ENCODE data around the gene GSTM3.
A peak's percentile ranks its signal among the peaks of the same experiment; 100 is the strongest.
"Not testable (repeated sequence)": the region's sequence is repeated elsewhere in the genome, so short reads cannot be mapped to it uniquely, and the experiment has no call there.

The GSTM3 gene

DNA sequence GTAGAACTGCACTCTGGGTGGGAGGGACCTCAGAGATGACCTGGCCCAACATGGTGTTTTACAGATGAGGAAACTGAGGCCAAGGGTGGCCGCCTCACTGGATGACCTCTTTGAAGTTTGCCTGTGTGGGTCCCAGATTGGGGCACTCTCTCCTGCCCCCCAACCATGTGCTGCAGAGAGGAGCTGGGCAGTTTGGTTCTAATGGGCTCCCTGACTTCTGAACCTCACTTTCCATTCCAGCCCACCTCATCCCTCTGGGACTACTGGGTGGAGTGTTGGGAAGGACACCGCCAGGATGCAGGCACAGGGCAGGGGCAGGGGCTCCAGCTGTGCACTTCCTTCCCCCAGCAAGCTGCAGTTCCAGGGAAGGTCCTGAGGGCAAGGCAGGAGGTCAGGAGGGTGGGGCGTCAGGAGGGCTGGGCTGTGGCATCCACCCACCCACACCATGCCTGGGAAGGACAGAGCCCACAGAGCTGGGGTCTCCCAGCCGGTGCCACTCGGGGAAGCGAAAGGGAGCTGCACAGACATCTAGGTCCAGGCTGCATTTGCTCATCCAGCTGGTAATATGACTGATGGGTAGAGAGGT lies 33.2 kb upstream of the GSTM3 start:
- DNase-seq: no peak

DNA sequence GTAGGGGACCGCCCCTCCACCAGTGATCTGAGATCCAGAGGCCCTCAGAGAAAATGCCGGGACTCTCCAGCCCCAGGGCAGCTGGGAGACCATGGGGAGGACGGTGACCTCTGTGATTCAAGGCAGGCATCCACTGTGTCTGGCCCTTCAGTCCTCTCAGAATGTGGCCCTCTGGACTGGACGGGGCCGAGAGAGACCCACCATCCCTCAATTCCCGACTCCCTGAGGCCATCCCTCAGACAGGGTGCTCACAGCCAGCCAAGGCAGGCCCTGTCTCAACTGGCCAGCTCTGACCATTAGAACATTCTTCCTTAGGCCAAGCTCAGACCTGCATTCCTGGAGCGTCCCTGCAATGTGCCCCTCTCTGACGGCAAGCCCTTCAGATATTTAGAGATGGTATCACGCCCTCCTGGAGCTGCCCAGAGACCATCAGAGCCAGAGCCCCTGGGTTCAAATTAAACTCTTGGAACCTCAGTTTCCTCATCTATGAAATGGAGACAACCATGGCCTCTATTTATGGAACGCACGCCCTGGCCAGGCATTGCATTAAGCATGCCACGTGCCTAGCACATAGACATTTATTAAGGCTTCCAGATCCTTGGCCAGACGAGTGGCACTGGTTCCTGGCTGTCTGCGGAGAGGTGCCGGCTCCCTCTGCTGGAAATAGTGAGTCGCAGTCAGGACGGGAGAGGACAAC lies 32.5 kb upstream of the GSTM3 start:
- peak; percentile 43 for DNase-seq

DNA sequence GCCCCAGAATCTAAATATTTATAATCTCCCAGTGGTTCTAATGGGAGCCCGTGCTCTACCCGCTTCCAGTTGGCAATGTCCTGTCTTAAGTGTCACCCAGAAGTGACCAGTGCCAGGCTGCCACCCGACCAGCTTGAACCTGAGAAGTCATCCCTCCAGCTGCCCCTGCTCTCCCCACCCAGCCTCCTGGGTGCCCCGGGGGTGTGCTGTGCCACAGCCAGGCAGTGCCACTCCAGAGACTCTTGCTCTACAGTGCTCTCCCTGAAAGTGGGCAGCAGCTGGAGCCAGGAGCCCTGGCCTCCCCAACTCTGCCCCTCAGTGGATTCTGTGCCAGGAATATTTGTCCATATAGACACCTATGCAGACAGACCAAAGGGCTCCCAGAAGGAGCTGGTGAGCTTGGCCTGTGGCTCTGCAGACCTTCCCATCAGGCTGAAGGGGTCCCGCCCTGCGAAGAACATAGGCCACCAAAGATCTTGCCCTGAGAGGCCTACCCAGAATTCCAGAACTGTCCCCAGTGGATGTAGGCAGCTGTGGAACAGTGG lies 31.9 kb upstream of the GSTM3 start:
- no peak for DNase-seq

DNA sequence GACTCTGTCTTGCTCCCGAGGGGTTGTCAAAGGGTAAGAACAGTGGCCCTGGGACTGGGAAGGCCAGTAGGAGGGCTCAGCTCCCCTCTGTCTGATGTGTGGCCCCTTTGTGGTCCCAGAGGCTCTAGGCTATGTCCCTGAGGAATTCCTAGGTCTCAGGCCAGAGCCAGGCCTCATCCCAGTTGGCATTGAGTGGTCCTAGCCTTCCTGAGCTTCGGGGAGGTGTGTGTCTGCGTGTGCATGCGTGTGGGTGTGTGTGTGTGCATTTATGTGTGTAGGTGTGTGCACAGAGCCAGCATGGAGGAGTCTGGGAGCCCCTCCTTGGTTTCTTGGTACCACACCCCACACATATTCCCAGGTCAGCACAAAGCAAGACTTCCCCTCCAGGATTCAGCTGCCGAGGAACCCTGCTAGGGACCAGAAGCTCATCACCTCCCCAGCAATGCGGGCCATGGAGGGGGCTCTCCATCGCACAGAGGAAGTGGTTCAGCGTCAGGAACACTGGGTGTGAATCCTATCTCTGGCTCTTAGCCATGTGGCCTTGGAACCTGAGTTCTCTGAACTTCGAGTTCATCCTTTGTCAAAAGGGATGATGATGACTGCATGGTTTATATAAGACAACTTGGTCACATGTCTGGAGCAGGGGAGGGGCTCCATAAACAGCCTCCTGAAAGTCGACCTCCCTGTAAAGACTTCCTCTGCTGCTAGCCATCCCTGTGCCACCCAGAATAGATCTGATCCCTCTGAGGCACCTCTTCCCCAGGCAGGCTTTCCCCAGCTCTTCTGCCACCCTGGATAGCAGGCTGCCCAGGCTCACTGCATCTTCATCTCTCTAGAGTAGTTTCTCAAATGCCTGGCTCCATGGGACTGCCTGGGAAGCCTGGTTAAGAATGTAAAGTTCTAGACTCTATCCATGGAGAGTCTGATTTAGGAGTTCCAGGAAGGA lies 31.1 kb upstream of the GSTM3 start:
- DNase-seq: no peak

DNA sequence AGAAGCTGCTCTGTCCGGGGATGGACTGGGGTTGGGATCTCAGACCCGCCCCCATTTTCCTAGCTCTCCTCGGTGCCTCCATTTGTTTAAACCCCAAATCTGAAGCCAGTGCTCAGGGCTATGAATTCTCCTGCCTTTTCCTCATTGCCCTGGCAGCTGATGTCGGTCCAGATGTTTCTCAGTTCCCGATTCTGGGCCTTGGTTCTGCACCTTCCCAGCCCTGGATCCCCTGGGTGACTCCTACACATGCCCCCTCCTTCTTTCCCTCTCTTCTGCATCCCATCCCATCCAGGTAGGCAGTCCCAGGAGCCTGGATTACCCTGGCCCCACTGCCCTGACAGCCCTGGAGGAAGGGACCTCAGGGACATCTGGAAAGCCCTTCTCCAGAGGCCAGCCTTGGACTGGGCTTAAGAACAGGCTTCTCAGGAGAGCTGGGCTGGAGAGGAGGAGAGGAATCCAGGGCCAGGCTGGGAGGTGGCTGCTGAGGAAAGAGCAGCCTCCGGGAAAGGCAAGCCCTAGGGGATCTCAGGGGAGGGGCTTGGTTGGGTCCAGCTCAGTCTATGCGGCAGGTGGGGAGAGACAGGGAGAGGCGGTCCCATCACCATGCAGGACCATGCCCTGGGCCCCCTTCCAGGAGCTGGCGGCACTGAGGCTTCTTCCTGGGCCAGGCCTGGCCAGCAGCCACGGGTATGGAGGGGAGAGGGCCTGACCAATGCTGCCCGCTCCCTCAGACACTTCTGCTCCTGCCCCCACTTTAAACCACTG lies 29.7 kb upstream of the GSTM3 start:
- DNase-seq: no peak

DNA sequence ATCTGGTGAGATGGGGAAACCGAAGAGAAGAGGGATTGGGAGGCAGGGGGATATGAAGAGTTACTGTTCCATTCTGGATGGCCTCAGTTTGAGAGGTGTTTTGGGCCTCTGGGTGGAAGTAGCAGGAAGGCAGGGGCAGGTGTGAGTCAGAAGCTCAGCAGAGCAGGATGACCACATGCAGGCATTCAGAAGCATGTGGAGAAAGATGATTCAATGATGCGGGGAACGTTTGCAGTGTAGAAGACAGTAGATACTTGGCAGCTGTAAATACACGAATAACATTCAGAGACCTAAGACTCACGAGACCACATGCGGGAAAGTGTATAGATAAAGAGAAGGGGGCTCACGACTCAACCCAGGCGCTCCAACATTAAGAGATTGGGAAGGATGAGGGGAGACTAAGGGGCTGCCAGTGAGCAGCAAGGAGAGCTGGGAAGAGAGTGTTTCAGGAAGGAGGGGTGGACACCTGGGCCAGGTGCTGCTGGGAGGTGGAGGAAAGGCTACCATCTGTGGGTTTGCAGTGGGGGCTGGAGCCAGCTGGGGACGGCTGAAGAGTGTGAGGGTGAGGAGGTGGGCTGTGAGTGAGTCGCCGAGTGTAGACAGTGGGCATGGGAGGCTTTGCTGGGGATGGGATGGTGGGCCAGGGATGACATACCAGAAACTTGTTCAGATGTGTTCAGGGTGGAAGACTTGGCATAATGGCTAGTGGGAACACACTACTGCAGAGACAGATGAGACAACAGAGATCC lies 28.7 kb upstream of the GSTM3 start:
- no peak for DNase-seq

DNA sequence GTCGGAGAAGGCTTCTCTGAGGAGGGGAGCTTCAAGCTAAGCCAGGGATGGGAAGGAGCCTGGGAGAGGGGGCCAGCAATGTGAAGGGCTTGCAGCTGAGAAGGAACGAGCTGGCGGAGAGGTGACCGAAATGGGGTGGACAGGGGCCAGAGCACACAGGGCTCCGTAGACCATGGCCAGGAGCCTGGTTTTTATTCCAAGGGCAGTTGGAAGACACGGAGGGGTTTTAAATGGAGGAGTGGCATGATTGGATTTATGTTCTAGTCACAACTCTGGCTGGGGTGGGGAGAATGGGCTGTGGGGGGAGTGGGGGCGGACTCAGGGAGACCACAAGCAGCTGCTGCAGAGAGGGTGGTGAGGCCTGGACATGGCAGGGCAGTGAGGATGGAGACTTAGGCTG lies 28.0 kb upstream of the GSTM3 start:
- DNase-seq: no peak

DNA sequence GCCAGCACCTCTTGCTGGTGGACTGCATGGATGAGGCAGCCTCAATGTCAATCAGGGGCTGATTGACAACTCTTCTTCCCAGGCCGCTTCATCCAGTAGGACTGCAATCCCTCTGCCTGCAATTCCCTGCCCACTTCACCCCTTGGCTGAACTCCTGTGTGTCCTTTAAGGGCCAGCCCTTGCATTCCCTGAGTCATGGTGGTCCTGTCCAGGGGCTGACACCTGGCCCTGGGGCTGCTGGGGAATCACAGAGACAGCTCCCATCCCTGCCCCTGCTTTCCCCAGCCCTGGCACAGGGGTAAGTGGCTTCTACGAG lies 27.5 kb upstream of the GSTM3 start:
- no peak for DNase-seq

DNA sequence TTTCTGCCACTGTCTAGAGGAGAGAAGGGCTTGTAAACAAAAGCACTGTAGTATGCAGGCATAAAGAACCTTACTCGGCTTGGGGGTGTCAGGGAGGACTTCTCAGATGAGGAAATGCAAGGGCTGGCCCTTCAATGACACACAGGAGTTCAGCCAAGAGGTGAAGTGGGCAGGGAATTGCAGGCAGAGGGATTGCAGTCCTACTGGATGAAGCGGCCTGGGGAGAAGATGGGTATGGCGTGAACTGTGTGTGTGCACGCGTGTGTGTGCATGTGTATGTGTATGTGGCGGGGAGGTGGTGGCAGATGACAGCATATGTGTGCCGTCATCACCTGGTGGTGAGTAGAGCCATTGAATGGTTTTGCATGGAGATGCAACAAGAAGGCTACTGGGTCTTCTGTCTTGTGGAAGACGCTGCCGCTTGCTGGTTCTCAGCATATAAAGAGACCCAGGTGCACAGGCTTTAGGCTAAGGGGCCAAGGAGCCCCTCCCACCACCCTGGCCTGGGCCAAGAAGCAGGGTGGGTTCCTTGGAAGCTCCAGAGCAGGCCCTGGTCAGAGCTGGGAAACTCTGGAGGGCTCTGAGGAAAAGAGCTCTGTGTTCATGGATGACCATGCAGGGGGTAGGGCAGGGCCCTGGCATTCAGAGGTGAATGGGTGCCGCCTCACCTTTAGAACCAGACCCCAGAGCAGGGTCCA lies 26.9 kb upstream of the GSTM3 start:
- no peak for DNase-seq

DNA sequence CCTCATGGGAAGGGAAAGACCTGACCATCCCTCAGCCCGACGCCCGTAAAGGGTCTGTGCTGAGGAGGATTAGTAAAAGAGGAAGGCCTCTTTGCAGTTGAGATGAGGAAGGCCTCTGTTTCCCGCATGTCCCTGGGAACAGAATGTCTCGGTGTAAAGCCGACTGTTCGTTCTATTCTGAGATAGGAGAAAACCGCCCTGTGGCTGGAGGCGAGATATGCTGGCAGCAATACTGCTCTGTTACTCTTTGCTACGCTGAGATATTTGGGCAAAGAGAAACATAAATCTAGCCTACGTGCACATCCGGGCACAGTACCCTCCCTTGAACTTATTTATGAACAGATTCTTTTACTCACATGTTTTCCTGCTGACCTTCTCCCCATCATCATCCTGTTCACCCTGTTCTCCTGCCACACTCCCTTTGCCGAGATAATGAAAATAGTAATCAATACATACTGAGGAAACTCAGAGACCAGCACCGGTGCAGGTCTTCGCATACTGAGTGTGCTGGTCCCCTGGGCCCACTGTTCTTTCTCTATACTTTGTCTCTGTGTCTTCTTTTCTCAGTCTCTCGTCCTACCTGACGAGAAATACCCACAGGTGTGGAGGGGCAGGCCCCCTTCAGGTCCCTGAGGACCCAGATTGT lies 26.3 kb upstream of the GSTM3 start:
- DNase-seq: not testable (repeated sequence)

DNA sequence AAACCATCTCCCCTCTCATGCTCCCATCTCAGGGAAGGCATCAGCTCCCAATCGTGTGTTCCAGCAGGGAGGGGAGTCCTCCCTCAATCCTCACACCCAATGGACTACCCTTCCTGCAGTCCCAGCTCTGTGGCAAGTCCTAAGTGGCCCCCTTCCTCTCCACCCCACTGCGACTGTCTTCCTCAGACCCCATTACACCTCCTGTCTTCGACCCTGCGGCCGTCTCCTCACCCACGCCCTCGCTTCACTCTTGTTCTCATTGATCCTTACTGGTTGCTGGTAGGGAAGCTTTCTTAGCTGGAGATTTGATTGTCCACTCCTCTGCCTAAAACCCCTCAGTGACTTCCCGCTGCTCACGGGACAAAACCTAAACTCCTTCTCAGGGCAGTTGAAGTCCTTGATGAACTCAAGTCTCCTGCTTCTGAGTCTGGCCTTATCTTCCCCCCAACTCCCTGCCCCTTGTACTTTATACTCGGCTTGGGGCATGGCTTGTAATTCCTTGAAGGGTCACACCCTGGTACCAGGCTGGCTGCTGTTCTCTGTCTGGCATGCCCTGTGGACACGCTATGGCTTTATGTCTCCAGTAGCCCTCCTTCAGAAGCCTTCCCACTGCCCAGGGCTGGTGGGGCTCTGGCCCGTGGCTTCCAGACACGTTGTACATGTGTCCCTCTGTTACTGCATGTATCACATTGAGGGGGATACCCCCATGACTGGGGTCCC lies 25.2 kb upstream of the GSTM3 start:
- no peak for DNase-seq

DNA sequence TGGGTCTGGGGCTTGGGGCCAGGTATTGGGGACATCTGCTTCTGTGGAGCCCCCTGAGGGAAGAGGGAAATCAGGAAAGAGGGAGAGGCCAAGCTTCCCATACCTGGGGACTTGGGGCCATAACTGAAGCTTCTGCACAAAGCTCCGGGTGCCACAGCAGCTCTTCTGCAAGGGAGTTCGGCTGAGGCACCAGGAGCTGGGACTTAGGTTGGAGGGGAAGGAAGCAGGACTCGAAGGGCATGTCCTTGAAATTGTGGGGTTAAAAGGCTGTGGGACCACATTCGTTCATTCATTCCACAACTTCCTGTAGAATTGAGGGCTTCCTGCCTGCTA lies 24.6 kb upstream of the GSTM3 start:
- no peak for DNase-seq

DNA sequence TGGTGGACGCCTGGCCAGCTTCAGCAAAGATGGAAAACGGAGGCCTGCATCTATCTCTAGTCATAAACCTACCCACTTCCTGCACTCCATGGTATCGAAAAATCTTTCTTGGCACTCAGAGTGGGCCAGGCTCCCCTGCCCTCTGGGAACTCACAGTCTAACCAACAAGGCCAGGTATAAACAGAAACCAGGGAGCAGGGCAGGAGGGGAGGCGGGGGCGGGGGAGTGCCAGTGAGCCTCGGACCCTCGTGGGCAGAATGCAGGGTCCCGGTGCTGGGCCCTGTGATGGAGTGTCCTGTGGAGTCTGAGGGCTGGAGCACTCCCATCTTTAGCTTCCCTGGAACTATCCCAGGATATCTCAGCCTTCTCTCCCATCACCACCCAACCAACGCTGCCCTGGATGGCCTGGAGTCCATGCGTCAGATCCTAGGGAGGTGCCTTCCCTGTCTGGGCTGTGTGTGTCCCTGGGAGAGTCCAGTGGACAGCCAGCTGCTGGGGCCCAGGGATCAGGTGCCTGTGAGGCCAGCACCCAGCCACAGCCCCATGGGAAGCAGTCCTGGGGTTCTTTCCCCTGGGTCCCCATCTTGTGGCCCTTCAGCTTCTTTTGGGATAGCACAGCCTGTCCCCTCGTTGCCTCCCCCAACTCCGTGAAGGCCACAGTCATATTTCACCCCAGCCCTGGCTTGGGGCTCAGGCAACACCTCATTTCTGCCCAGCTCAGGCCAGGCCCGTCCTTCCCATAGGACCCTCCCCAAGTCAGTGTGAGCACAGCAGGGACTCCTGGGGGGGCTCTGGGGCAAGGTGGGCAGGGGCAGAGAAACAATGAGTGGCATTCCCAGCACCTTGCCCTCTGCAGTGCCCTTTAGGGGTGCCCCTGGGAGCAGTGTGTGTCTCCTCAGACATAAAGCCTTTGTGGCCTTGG lies 24.0 kb upstream of the GSTM3 start:
- DNase-seq: no peak

DNA sequence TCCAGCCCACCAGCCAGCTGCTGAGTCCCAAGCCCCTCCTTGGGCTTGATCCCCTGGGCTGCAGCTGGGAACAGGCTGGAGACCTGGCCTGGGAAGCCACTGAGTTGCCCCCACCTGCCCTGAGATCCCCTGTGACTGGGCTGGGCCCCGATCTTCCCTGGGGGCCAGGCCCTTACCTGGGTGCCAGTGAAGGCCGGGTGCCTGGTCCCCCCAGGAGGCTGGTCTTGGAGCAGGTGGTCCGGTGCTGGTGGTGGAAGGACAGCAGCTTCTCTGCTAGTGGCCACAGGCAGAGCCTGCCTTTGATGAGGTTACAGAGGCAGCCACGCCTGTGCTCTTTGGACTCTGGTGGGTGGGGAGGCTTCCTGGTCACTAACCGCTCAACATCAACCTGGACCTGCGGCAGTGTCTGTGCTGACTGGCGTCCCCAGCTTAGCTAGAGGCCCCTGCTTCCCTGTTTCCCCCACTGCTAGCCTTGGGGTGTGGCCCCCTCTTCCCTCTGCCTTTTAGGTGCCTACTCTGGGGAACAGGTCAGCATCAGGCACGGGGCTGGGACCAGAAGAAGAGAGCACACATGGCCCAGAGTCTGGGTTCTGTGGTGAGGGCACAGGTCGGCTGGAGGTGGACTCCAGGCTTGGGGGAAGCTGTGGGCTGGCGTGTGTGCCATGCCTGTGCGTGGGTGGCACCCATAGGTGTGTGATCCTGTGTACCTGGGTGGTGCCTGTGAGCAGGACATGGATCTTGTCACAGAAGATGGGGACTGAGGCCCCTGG lies 23.0 kb upstream of the GSTM3 start, which contains the start of gene EPS8L3:
Gene EPS8L3, minus strand, starts transcription at position 278 of the 770 bp plus-strand sequence. CDS start 2,174 bp downstream, outside the sequence.
- DNase-seq: no peak

DNA sequence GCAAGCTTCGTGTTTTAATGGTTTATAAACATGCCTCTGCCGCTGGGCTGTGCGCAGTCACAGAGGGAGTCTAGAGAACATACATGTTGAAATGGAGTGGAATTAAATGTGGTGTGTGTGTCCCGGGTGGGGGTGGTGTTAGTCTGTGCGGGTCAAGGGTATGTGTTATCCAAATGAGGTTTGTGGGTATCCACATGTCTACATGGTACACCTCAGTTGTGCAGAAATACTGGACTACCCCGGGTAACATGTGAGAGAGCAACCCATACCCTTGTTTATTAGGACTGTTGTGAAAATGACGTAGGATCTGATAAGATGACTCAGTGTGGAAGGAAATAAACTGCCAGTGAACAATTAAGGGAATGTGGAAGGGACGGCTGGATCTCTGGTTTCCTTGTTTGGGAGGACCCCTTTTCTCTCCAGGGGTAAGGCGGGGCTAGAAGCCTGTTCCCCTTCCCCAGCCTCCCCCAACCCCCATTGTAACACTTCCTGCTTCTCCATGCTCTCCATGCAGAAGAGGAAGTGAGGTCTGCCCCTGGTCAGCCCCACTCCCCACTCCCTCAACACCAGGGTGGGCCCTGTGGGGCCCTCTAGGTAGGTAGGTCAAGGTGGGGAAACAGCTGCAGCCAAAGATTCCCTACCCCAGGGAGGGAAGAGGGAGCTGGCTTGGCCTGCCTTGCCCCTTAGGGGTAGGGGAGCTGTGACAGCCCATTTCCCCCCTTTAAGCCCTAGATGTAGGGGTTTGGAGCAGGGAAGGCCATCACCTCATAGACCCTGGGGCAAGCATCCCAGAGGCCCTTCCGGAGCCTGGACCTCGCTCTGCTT lies 22.2 kb upstream of the GSTM3 start:
- DNase-seq: no peak

DNA sequence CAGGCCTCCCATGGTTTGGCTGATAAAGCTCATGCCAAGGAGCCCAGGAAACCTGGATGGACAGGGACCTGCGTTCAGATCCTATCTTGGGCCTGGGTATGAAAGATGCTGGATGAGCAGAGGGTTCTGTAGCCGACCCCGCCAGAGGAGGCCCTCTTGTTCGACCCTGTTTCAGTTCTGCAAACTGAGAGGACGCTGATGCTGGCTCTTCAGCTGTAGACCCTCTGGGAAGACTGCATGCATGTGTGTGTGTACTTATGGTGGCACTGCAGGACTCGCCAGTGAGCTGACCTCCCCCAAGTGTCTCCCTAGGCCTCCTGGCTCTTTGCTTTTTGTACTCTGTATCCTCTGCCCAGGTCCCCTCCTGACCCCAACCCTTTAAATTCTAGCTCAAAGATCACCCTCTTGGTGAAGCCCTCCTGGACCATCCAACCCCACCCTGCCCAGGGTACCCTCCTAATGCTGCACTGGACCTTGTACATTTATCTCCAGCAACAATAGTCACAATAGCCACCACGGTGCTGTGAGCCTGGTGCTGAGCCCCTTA lies 21.3 kb upstream of the GSTM3 start:
- DNase-seq: no peak

All from T-helper 9 cell (primary cell).